ENCODE results near the gene PHEX. TPM values are rescaled to one million over a fixed set of nuclear protein-coding genes. Genes with fewer than 3 reads are reported as not detected.

PHEX gene
- total RNA-seq, 1 experiment from 2014 or later = 0.27 TPM

- ATAC-seq (no peak), DNase-seq (ENCODE audit: low read depth, low spot score) (no peak)
- Histone ChIP-seq H3K27ac (ENCODE audit: low read depth, low read length) (no peak overlapping the region), H4K20me1 (ENCODE audit: insufficient read depth) (no peaks in the 10 kb centered on the region), H3K4me2 (ENCODE audit: low read length) (no peak overlapping the region), H2AFZ (ENCODE audit: low read depth, low read length, poor library complexity, severe bottlenecking) (no peak overlapping the region), H3K79me2 (ENCODE audit: insufficient read depth, low read length) (peaks cover 3% of the 10 kb centered on the region), H3K36me3 (ENCODE audit: control insufficient read depth in 1 of 2, insufficient read depth in 2 of 2, low read length in 2 of 2) (peaks cover 0 to 16% of the 10 kb centered on the region in 2 experiments; a peak in 2 of 4 replicates), H3K4me3 (replicated peaks in 1 of 2; ENCODE audit: low read depth in 1 of 2, low read length in 2 of 2) (no peak overlapping the region), H3K27me3 (ENCODE audit: insufficient read depth, low read length) (no peaks in the 10 kb centered on the region), H3K9me3 (ENCODE audit: control insufficient read depth in 1 of 2, insufficient read depth in 1 of 2, low read depth in 1 of 2, low read length in 2 of 2) (no peaks in the 10 kb centered on the region), H3K9me2 (ENCODE audit: insufficient read depth) (no peaks in the 10 kb centered on the region), H3K9ac (ENCODE audit: low read length) (no peak overlapping the region), H3K4me1 (ENCODE audit: control insufficient read depth in 1 of 2, insufficient read depth in 2 of 2, low read length in 2 of 2) (no peaks in the 10 kb centered on the region)
- intact Hi-C loops (cut with micrococcal nuclease) = no loop called here
- BruUV-seq (replicated peaks) = no TSS peak
- TF ChIP-seq CTCF (IDR thresholded peaks at IDR 0.05 in 2 of 3, conservative IDR thresholded peaks at IDR 0.05 in 1 of 3; ENCODE audit: borderline replicate concordance in 1 of 3, insufficient read depth in 1 of 3, low read depth in 2 of 3, low read length in 2 of 3) = no peak
- no peak for TF ChIP-seq POLR2A (IDR thresholded peaks at IDR 0.05; ENCODE audit: borderline replicate concordance, extremely low read depth, insufficient read depth, insufficient read length)
- no peak for TF ChIP-seq EGR1 (IDR thresholded peaks at IDR 0.05; ENCODE audit: low read depth)
- no peak for TF ChIP-seq JUND (IDR thresholded peaks at IDR 0.05)
- TF ChIP-seq ELF1 (IDR thresholded peaks at IDR 0.05; ENCODE audit: borderline replicate concordance, low read depth) = no peak
- no peak for TF ChIP-seq EZH2 (IDR thresholded peaks at IDR 0.05)
- TF ChIP-seq FOSL1 (IDR thresholded peaks at IDR 0.05; ENCODE audit: low read depth) = no peak
- TF ChIP-seq, protein P1, sequence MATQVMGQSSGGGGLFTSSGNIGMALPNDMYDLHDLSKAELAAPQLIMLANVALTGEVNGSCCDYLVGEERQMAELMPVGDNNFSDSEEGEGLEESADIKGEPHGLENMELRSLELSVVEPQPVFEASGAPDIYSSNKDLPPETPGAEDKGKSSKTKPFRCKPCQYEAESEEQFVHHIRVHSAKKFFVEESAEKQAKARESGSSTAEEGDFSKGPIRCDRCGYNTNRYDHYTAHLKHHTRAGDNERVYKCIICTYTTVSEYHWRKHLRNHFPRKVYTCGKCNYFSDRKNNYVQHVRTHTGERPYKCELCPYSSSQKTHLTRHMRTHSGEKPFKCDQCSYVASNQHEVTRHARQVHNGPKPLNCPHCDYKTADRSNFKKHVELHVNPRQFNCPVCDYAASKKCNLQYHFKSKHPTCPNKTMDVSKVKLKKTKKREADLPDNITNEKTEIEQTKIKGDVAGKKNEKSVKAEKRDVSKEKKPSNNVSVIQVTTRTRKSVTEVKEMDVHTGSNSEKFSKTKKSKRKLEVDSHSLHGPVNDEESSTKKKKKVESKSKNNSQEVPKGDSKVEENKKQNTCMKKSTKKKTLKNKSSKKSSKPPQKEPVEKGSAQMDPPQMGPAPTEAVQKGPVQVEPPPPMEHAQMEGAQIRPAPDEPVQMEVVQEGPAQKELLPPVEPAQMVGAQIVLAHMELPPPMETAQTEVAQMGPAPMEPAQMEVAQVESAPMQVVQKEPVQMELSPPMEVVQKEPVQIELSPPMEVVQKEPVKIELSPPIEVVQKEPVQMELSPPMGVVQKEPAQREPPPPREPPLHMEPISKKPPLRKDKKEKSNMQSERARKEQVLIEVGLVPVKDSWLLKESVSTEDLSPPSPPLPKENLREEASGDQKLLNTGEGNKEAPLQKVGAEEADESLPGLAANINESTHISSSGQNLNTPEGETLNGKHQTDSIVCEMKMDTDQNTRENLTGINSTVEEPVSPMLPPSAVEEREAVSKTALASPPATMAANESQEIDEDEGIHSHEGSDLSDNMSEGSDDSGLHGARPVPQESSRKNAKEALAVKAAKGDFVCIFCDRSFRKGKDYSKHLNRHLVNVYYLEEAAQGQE (IDR thresholded peaks at IDR 0.05; ENCODE audit: low read depth) = no peak
- no peak for TF ChIP-seq CBX3 (IDR thresholded peaks at IDR 0.05; ENCODE audit: low read depth)
- TF ChIP-seq, protein P2, sequence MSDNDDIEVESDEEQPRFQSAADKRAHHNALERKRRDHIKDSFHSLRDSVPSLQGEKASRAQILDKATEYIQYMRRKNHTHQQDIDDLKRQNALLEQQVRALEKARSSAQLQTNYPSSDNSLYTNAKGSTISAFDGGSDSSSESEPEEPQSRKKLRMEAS (IDR thresholded peaks at IDR 0.05) = no peak
- no peak for TF ChIP-seq ZNF274 (IDR thresholded peaks at IDR 0.05; ENCODE audit: low read depth, low read length)
- no peak for TF ChIP-seq ZBTB33 (IDR thresholded peaks at IDR 0.05; ENCODE audit: extremely low read depth, insufficient replicate concordance, low read length)
- no peak for TF ChIP-seq SP1 (IDR thresholded peaks at IDR 0.05; ENCODE audit: low read depth)
- TF ChIP-seq EZH2phosphoT487 (IDR thresholded peaks at IDR 0.05; ENCODE audit: borderline replicate concordance) = no peak
- ChIA-PET CTCF (no interaction called here), RAD21 (ENCODE audit: low non-redundant PET in 1 of 2, low total read pairs in 2 of 2, uncharacterized antibody in 2 of 2, unreplicated experiment in 2 of 2) (no interaction called here), POLR2A (no interaction called here)
These were observed 40.6 kb upstream of the PHEX start for GRCh38 chrX:21991504-21991903.

Data from HCT116 (cell line).